Measurements from ENCODE around the gene GREB1. TPM values are rescaled to one million over a fixed set of nuclear protein-coding genes. Genes with fewer than 3 reads are reported as not detected.

Gene GREB1
- total RNA-seq, 2 experiments from 2014 or later, result 0.13 to 0.33 TPM

- H3K27me3 Mint-ChIP-seq, result peaks cover 4% of the 10 kb centered on the region
- peaks cover 3% of the 10 kb centered on the region for H3K9me3 Mint-ChIP-seq
- DNase-seq, result no peak
- H3K4me1 Mint-ChIP-seq, result peaks cover 18% of the 10 kb centered on the region
- ChIA-PET CTCF (interaction anchor here (1.3 kb wide), 1 partner anchor 20 kb away, joined by 3 read pairs; no protein-coding TSS in a partner anchor), POLR2A (no interaction called here)
- H3K36me3 Mint-ChIP-seq (ENCODE audit: low read depth), result no peaks in the 10 kb centered on the region
- no peak overlapping the region for H3K27ac Mint-ChIP-seq
- no peak overlapping the region for H3K4me3 Mint-ChIP-seq
These were observed 33.0 kb upstream of the GREB1 start for GRCh38 chr2:11500702-11501303.

- Mint-ChIP-seq H3K4me1 (peaks cover 18% of the 10 kb centered on the region), H3K4me3 (no peak overlapping the region), H3K27me3 (peaks cover 4% of the 10 kb centered on the region), H3K36me3 (ENCODE audit: low read depth) (no peaks in the 10 kb centered on the region), H3K27ac (no peak overlapping the region), H3K9me3 (peaks cover 3% of the 10 kb centered on the region)
- POLR2A ChIA-PET, result no interaction called here
- CTCF ChIA-PET, result no interaction called here
- DNase-seq, result no peak
These were observed 31.0 kb upstream of the GREB1 start for GRCh38 chr2:11502740-11503292.

- H3K4me1 Mint-ChIP-seq, result peaks cover 16% of the 10 kb centered on the region
- H3K27ac Mint-ChIP-seq, result no peak overlapping the region
- no peak overlapping the region for H3K4me3 Mint-ChIP-seq
- ChIA-PET CTCF (no interaction called here), POLR2A (no interaction called here)
- DNase-seq, result no peak
- peaks cover 4% of the 10 kb centered on the region for H3K27me3 Mint-ChIP-seq
- no peaks in the 10 kb centered on the region for H3K36me3 Mint-ChIP-seq (ENCODE audit: low read depth)
- H3K9me3 Mint-ChIP-seq, result peaks cover 3% of the 10 kb centered on the region
These were observed 30.4 kb upstream of the GREB1 start for GRCh38 chr2:11503354-11503927.

- Mint-ChIP-seq H3K27ac (no peak overlapping the region), H3K4me1 (peaks cover 3% of the 10 kb centered on the region), H3K27me3 (peaks cover 4% of the 10 kb centered on the region), H3K9me3 (peaks cover 3% of the 10 kb centered on the region), H3K4me3 (no peak overlapping the region), H3K36me3 (ENCODE audit: low read depth) (no peaks in the 10 kb centered on the region)
- ChIA-PET CTCF (no interaction called here), POLR2A (no interaction called here)
- DNase-seq, result no peak
These were observed 27.9 kb upstream of the GREB1 start for GRCh38 chr2:11505652-11506610.

- Mint-ChIP-seq H3K27ac (no peak overlapping the region), H3K9me3 (peaks cover 3% of the 10 kb centered on the region), H3K4me1 (no peaks in the 10 kb centered on the region), H3K36me3 (ENCODE audit: low read depth) (no peaks in the 10 kb centered on the region), H3K4me3 (no peak overlapping the region), H3K27me3 (peaks cover 4% of the 10 kb centered on the region)
- no peak for DNase-seq
- ChIA-PET POLR2A (no interaction called here), CTCF (no interaction called here)
These were observed 27.3 kb upstream of the GREB1 start for GRCh38 chr2:11506611-11506969.

- ChIA-PET POLR2A (no interaction called here), CTCF (no interaction called here)
- no peak overlapping the region for H3K4me3 Mint-ChIP-seq
- H3K9me3 Mint-ChIP-seq, result peaks cover 3% of the 10 kb centered on the region
- DNase-seq, result no peak
- H3K27me3 Mint-ChIP-seq, result peaks cover 4% of the 10 kb centered on the region
- no peaks in the 10 kb centered on the region for H3K4me1 Mint-ChIP-seq
- no peaks in the 10 kb centered on the region for H3K36me3 Mint-ChIP-seq (ENCODE audit: low read depth)
- no peak overlapping the region for H3K27ac Mint-ChIP-seq
These were observed 26.3 kb upstream of the GREB1 start for GRCh38 chr2:11507517-11507916.

- Mint-ChIP-seq H3K27ac (no peak overlapping the region), H3K27me3 (peaks cover 1% of the 10 kb centered on the region), H3K36me3 (ENCODE audit: low read depth) (no peaks in the 10 kb centered on the region), H3K4me3 (no peak overlapping the region), H3K4me1 (no peaks in the 10 kb centered on the region), H3K9me3 (no peaks in the 10 kb centered on the region)
- ChIA-PET CTCF (no interaction called here), POLR2A (no interaction called here)
- no peak for DNase-seq
These were observed 25.6 kb upstream of the GREB1 start for GRCh38 chr2:11508279-11508678.

- H3K4me3 Mint-ChIP-seq, result no peak overlapping the region
- DNase-seq, result no peak
- H3K27ac Mint-ChIP-seq, result no peak overlapping the region
- CTCF ChIA-PET, result no interaction called here
- no peaks in the 10 kb centered on the region for H3K4me1 Mint-ChIP-seq
- H3K36me3 Mint-ChIP-seq (ENCODE audit: low read depth), result no peaks in the 10 kb centered on the region
- POLR2A ChIA-PET, result no interaction called here
- H3K27me3 Mint-ChIP-seq, result peaks cover 2% of the 10 kb centered on the region
- no peaks in the 10 kb centered on the region for H3K9me3 Mint-ChIP-seq
These were observed 24.0 kb upstream of the GREB1 start for GRCh38 chr2:11509657-11510360.

GRCh38 chr2:11512431-11512830 lies 21.4 kb upstream of the GREB1 start:
- Mint-ChIP-seq H3K4me1 (no peaks in the 10 kb centered on the region), H3K27me3 (peaks cover 9% of the 10 kb centered on the region), H3K27ac (no peak overlapping the region), H3K4me3 (no peak overlapping the region), H3K36me3 (ENCODE audit: low read depth) (no peaks in the 10 kb centered on the region), H3K9me3 (no peaks in the 10 kb centered on the region)
- CTCF ChIA-PET, result no interaction called here
- POLR2A ChIA-PET, result no interaction called here
- no peak for DNase-seq

GRCh38 chr2:11513319-11513718 lies 20.5 kb upstream of the GREB1 start:
- DNase-seq, result no peak
- CTCF ChIA-PET, result no interaction called here
- no peaks in the 10 kb centered on the region for H3K4me1 Mint-ChIP-seq
- POLR2A ChIA-PET, result no interaction called here
- H3K27me3 Mint-ChIP-seq, result peaks cover 9% of the 10 kb centered on the region
- no peak overlapping the region for H3K27ac Mint-ChIP-seq
- H3K36me3 Mint-ChIP-seq (ENCODE audit: low read depth), result no peaks in the 10 kb centered on the region
- H3K4me3 Mint-ChIP-seq, result no peak overlapping the region
- no peaks in the 10 kb centered on the region for H3K9me3 Mint-ChIP-seq

GRCh38 chr2:11514081-11514730 lies 19.6 kb upstream of the GREB1 start:
- Mint-ChIP-seq H3K27me3 (peaks cover 9% of the 10 kb centered on the region), H3K36me3 (ENCODE audit: low read depth) (no peaks in the 10 kb centered on the region), H3K9me3 (no peaks in the 10 kb centered on the region), H3K27ac (no peak overlapping the region), H3K4me3 (no peak overlapping the region), H3K4me1 (no peaks in the 10 kb centered on the region)
- ChIA-PET POLR2A (no interaction called here), CTCF (no interaction called here)
- DNase-seq, result no peak

GRCh38 chr2:11514904-11515303 lies 18.9 kb upstream of the GREB1 start:
- H3K27me3 Mint-ChIP-seq, result peaks cover 9% of the 10 kb centered on the region

More at GRCh38 chr2:11514904-11515303, 18.9 kb upstream of the GREB1 start:
- CTCF ChIA-PET, result no interaction called here
- Mint-ChIP-seq H3K36me3 (ENCODE audit: low read depth) (no peaks in the 10 kb centered on the region), H3K4me1 (no peaks in the 10 kb centered on the region), H3K4me3 (no peak overlapping the region), H3K9me3 (no peaks in the 10 kb centered on the region), H3K27ac (no peak overlapping the region)
- no peak for DNase-seq
- POLR2A ChIA-PET, result no interaction called here

Measured in activated CD4-positive, alpha-beta memory T cell treated with anti-CD3 and anti-CD28 coated beads, Interleukin-2, amount 10 ng/mL, durations not matched to agents 7 days and 5 days (primary cell).